HepG2 (cell line): ENCODE measurements around the gene PIF1. TPM values are rescaled to one million over a fixed set of nuclear protein-coding genes. Genes with fewer than 3 reads are reported as not detected.
A peak's percentile ranks its signal among the peaks of the same experiment; 100 is the strongest.

Experiments used
- CBX2 ChIP-seq, 2 experiments: fragments of 200-600 bp in 1 of 2; sonication (generic); formaldehyde crosslinking in 1 of 2; IDR thresholded peaks; 2 replicates each; pipeline versions ENCODE4 v1.7.0 to v1.8.1; 2018 to 2022; ENCODE audit warnings: low read depth in 2 of 2, low read length in 1 of 2, mild to moderate bottlenecking in 1 of 2, missing genetic modification reagents in 1 of 2
- CEBPG ChIP-seq: IDR thresholded peaks from 2 replicates; pipeline ENCODE4 v1.6.1; 2016
- CHD4 ChIP-seq: fragments of 200-600 bp; sonication (generic); IDR thresholded peaks from 2 replicates; pipeline ENCODE4 v1.7.0; 2017; ENCODE audit warnings: mild to moderate bottlenecking, low read length, borderline replicate concordance
- ERF ChIP-seq: IDR thresholded peaks from 2 replicates; pipeline ENCODE4 v1.6.1; 2018; ENCODE audit warnings: missing biosample characterization, missing genetic modification reagents
- FOSL1 ChIP-seq: sonication (generic); formaldehyde crosslinking; IDR thresholded peaks from 2 replicates; pipeline ENCODE4 v1.9.0; 2021; ENCODE audit warnings: missing genetic modification reagents, borderline replicate concordance
- GPN1 ChIP-seq: sonication (generic); formaldehyde crosslinking; IDR thresholded peaks from 2 replicates; pipeline ENCODE4 v1.5.1; 2020; ENCODE audit warnings: missing genetic modification reagents, borderline replicate concordance
- NPAS2 ChIP-seq: sonication (generic); formaldehyde crosslinking; IDR thresholded peaks from 2 replicates; pipeline ENCODE4 v1.8.0; 2022; ENCODE audit warnings: mild to moderate bottlenecking, missing genetic modification reagents, borderline replicate concordance
- POGK ChIP-seq: sonication (generic); formaldehyde crosslinking; conservative IDR thresholded peaks from 2 replicates; pipeline ENCODE4 v1.8.0; 2022; ENCODE audit warnings: mild to moderate bottlenecking, moderate library complexity, missing genetic modification reagents
- PTBP1 ChIP-seq: fragments of 200-400 bp; formaldehyde crosslinking; IDR thresholded peaks from 2 replicates; pipeline ENCODE4 v1.6.1; 2018; ENCODE audit warnings: low read length, low read depth; ENCODE audit not compliant: poor library complexity, severe bottlenecking
- RARA ChIP-seq: IDR thresholded peaks from 2 replicates; pipeline ENCODE4 v1.6.1; 2016; ENCODE audit warnings: missing genetic modification reagents, missing compliant biosample characterization
- RFX1 ChIP-seq: fragments of 450-650 bp; IDR thresholded peaks from 2 replicates; pipeline ENCODE4 v1.6.1; 2017
- ZBTB21 ChIP-seq: sonication (generic); formaldehyde crosslinking; IDR thresholded peaks from 2 replicates; pipeline ENCODE4 v1.4.0; 2020; ENCODE audit warnings: missing genetic modification reagents
- ZBTB26 ChIP-seq: IDR thresholded peaks from 2 replicates; pipeline ENCODE4 v1.6.1; 2016; ENCODE audit warnings: missing compliant biosample characterization, missing genetic modification reagents, borderline replicate concordance
- ZMYM4 ChIP-seq: sonication (generic); formaldehyde crosslinking; IDR thresholded peaks from 2 replicates; pipeline ENCODE4 v1.8.1; 2023; ENCODE audit warnings: mild to moderate bottlenecking, missing genetic modification reagents
- ZNF331 ChIP-seq: sonication (generic); formaldehyde crosslinking; IDR thresholded peaks from 2 replicates; pipeline ENCODE4 v1.4.0; 2020; ENCODE audit warnings: missing genetic modification reagents
- ZNF432 ChIP-seq: sonication (generic); formaldehyde crosslinking; IDR thresholded peaks from 2 replicates; pipeline ENCODE4 v1.5.0; 2020; ENCODE audit warnings: missing genetic modification reagents, mild to moderate bottlenecking, borderline replicate concordance
- ZNF558 ChIP-seq: sonication (generic); formaldehyde crosslinking; IDR thresholded peaks from 2 replicates; pipeline ENCODE4 v1.9.0; 2022; ENCODE audit warnings: mild to moderate bottlenecking, missing genetic modification reagents, borderline replicate concordance
- ZNF563 ChIP-seq: sonication (generic); formaldehyde crosslinking; IDR thresholded peaks from 2 replicates; pipeline ENCODE4 v1.8.0; 2022; ENCODE audit warnings: mild to moderate bottlenecking, moderate library complexity, missing genetic modification reagents
- polyA plus RNA-seq, 8 experiments: library from polyadenylated mRNA; depleted of rRNA in 3 of 8; stranded (reverse) in 7 of 8; unstranded in 1 of 8; fragments of >200 nt; fragmentation: Illumina TruSeq in 4 of 8; extraction: Trizol in 4 of 8; gene quantifications; 2 replicates each; pipeline versions ENCODE4 v1.2.1 to v1.2.3, GENCODE V29; 2011 to 2016; ENCODE audit warnings: low read depth in 4 of 8, missing spikeins in 1 of 8, mixed read lengths in 1 of 8; ENCODE audit not compliant: insufficient read depth in 1 of 8
- total RNA-seq, 5 experiments: library from RNA; depleted of rRNA; stranded (reverse); fragments of >200 nt; fragmentation: Illumina TruSeq; extraction: Trizol; gene quantifications; 2 replicates each; pipeline ENCODE4 v1.2.3, GENCODE V29; 2016; ENCODE audit warnings: low read depth in 1 of 5
- TF ChIP-seq, protein P1 (sequence below): sonication (generic); formaldehyde crosslinking; IDR thresholded peaks from 2 replicates; pipeline ENCODE4 v1.5.0; 2020; ENCODE audit warnings: missing genetic modification reagents
- TF ChIP-seq, protein P2 (sequence below): IDR thresholded peaks from 2 replicates; pipeline ENCODE4 v1.6.1; 2018; ENCODE audit warnings: missing genetic modification reagents, mild to moderate bottlenecking, missing compliant biosample characterization
- TF ChIP-seq, protein P3 (sequence below): sonication (generic); formaldehyde crosslinking; IDR thresholded peaks from 2 replicates; pipeline ENCODE4 v1.8.0; 2022; ENCODE audit warnings: mild to moderate bottlenecking, missing genetic modification reagents; ENCODE audit not compliant: insufficient replicate concordance

PIF1 gene
- total and polyA plus RNA-seq, 2 of the 13 experiments (the other 11 are each of a cell fraction or from before 2014, with no cell fraction given) = 18.5 to 19.7 TPM

DNA sequence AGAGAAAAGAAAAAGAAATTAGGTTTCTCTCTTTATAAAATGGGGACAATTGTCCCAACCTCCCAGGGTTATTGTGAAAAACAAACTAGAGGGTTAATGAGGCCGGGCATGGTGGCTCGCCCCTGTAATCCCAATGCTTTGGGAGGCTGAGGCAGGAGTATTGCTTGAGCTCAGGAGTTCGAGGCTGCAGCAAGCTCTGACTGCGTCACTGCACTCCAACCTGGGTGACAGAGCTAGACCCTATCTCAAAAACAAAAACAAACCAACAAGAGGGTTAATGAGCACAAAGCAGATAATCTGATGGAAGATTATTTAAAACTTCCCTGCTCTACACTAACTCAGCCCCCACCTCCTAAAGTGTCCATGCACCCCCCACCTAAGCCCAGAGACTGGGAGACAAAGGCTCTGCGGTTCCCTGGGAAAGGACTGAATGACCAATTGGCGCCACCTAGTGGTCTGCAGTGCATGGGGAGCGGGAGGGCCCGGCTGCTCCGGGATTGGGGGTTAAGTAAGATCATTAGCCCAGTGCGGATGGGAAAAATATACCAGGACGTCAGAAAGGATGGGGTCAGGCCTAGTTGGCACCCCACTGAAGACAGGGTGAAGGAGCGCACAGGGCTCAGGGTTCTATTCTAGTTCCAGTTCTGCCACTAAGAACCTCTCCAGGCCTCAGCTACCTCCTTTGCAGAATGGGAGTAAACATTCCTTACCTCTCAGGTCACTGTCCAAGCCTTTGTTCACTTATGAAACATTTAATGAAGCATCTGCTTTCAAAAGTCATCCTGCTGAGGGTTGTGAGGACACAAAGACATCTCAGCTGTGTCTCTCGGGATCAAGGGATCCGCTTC lies 15.6 kb downstream of the PIF1 start (continued):
- TF ChIP-seq FOSL1 (CRISPR knock-in tag) (no peak), ERF (CRISPR knock-in tag) (no peak), ZBTB21 (no peak), ZNF563 (no peak), ZMYM4 (CRISPR knock-in tag) (0 out of 2 replicates have a peak, but pooled peaks have one; percentile 13), PTBP1 (no peak), RFX1 (no peak), ZBTB26 (no peak), CHD4 (no peak), ZNF331 (CRISPR knock-in tag) (0 out of 2 replicates have a peak, but pooled peaks have one; percentile 27), POGK (CRISPR knock-in tag) (no peak), CEBPG (CRISPR knock-in tag) (no peak), ZNF432 (CRISPR knock-in tag) (no peak), CBX2 (IDR thresholded peaks at IDR 0.05; ENCODE audit: low read depth, low read length) (no peak), CBX2 (CRISPR knock-in tag; IDR thresholded peaks at IDR 0.05; ENCODE audit: low read depth) (no peak), RARA (CRISPR knock-in tag) (no peak), NPAS2 (CRISPR knock-in tag) (no peak), GPN1 (CRISPR knock-in tag) (no peak), ZNF558 (no peak)
- TF ChIP-seq, protein P1, sequence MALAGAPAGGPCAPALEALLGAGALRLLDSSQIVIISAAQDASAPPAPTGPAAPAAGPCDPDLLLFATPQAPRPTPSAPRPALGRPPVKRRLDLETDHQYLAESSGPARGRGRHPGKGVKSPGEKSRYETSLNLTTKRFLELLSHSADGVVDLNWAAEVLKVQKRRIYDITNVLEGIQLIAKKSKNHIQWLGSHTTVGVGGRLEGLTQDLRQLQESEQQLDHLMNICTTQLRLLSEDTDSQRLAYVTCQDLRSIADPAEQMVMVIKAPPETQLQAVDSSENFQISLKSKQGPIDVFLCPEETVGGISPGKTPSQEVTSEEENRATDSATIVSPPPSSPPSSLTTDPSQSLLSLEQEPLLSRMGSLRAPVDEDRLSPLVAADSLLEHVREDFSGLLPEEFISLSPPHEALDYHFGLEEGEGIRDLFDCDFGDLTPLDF (CRISPR knock-in tag) = no peak
- TF ChIP-seq, protein P2, sequence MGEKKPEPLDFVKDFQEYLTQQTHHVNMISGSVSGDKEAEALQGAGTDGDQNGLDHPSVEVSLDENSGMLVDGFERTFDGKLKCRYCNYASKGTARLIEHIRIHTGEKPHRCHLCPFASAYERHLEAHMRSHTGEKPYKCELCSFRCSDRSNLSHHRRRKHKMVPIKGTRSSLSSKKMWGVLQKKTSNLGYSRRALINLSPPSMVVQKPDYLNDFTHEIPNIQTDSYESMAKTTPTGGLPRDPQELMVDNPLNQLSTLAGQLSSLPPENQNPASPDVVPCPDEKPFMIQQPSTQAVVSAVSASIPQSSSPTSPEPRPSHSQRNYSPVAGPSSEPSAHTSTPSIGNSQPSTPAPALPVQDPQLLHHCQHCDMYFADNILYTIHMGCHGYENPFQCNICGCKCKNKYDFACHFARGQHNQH (CRISPR knock-in tag) = 0 out of 2 replicates have a peak, but pooled peaks have one; percentile 28
- TF ChIP-seq, protein P3, sequence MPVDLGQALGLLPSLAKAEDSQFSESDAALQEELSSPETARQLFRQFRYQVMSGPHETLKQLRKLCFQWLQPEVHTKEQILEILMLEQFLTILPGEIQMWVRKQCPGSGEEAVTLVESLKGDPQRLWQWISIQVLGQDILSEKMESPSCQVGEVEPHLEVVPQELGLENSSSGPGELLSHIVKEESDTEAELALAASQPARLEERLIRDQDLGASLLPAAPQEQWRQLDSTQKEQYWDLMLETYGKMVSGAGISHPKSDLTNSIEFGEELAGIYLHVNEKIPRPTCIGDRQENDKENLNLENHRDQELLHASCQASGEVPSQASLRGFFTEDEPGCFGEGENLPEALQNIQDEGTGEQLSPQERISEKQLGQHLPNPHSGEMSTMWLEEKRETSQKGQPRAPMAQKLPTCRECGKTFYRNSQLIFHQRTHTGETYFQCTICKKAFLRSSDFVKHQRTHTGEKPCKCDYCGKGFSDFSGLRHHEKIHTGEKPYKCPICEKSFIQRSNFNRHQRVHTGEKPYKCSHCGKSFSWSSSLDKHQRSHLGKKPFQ = no peak
